Adipose tissue (tissue), 3 donors: ENCODE results near the gene TNP2. TPM values are rescaled to one million over a fixed set of nuclear protein-coding genes. Genes with fewer than 3 reads are reported as not detected.

Experiments
- H3K27ac ChIP-seq: one replicate; pipeline ENCODE4 v1.5.1; 2013; ENCODE audit warnings: low read depth, low read length
- WGBS, 3 donors: extraction: QIAGEN DNeasy Blood & Tissue Kit; methylation state at CpG; one replicate each; pipeline ENCODE4 v1.1.7; 2013; 5-methylcytosine and 5-hydroxymethylcytosine counted together
- polyA plus RNA-seq, 3 donors: library from polyadenylated mRNA; stranded (reverse); fragments of 200-250 nt; gene quantifications; one replicate each; pipeline ENCODE4 v1.2.3, GENCODE V29; 2013
- donor health status: healthy with polysubstance abuse.
- donor health status: Bipolar disorder and iron deficiency.
- donor health status: healthy.

TNP2 gene
- not detected for polyA plus RNA-seq

- 86 to 96% (median 96%) methylated on average over 9 to 11 of the region's 11 CpGs for WGBS, 3 donors
- no peak within 1 kb of the TSS for H3K27ac ChIP-seq
These were observed at the start of gene TNP2 for GRCh38 chr16:11268921-11269375. Gene TNP2, minus strand, starts transcription at chr16:11269325. Its CDS starts 63 bp downstream, at chr16:11269262.

- 83 to 92% (median 86%) methylated on average over 8 of the region's 8 CpGs for WGBS, 3 donors
These were observed 49.7 kb upstream of the TNP2 start for GRCh38 chr16:11318817-11319216.

GRCh38 chr16:11316331-11317015 is 47.3 kb upstream of the TNP2 start:
- 77 to 88% (median 87%) methylated on average over 23 of the region's 23 CpGs for WGBS, 3 donors
- no peak overlapping the region for H3K27ac ChIP-seq

More at GRCh38 chr16:11318817-11319216, 49.7 kb upstream of the TNP2 start:
- H3K27ac ChIP-seq: no peak overlapping the region

GRCh38 chr16:11315510-11315909 is 46.4 kb upstream of the TNP2 start:
- H3K27ac ChIP-seq: no peak overlapping the region
- 56 to 71% (median 58%) methylated on average over 13 of the region's 13 CpGs for WGBS, 3 donors

GRCh38 chr16:11314309-11314894 is 45.3 kb upstream of the TNP2 start:
- 95 to 96% (median 96%) methylated on average over 8 of the region's 8 CpGs for WGBS, 3 donors

GRCh38 chr16:11313493-11314308 is 44.6 kb upstream of the TNP2 start:
- 89 to 97% (median 95%) methylated on average over 9 of the region's 9 CpGs for WGBS, 3 donors
- H3K27ac ChIP-seq: no peak overlapping the region

More at GRCh38 chr16:11314309-11314894, 45.3 kb upstream of the TNP2 start:
- no peak overlapping the region for H3K27ac ChIP-seq

- WGBS, 3 donors: 32 to 71% (median 63%) methylated on average over 8 of the region's 8 CpGs
- no peak overlapping the region for H3K27ac ChIP-seq
These were observed 43.8 kb upstream of the TNP2 start for GRCh38 chr16:11312718-11313492.

GRCh38 chr16:11310997-11311561 is 42.0 kb upstream of the TNP2 start:
- WGBS, 3 donors: 56 to 83% (median 56%) methylated on average over 10 of the region's 10 CpGs
- H3K27ac ChIP-seq: no peak overlapping the region

GRCh38 chr16:11310634-11310977 is 41.5 kb upstream of the TNP2 start:
- H3K27ac ChIP-seq: no peak overlapping the region
- 79 to 89% (median 86%) methylated on average over 3 of the region's 3 CpGs for WGBS, 3 donors

- H3K27ac ChIP-seq: no peak overlapping the region
- 61 to 72% (median 66%) methylated on average over 9 of the region's 9 CpGs for WGBS, 3 donors
These were observed 40.9 kb upstream of the TNP2 start for GRCh38 chr16:11309895-11310633.

GRCh38 chr16:11308493-11309283 is 39.6 kb upstream of the TNP2 start:
- 60 to 73% (median 61%) methylated on average over 15 of the region's 15 CpGs for WGBS, 3 donors
- H3K27ac ChIP-seq: no peak overlapping the region

- WGBS, 3 donors: 81 to 93% (median 87%) methylated on average over 21 of the region's 21 CpGs
- no peak overlapping the region for H3K27ac ChIP-seq
These were observed 38.7 kb upstream of the TNP2 start for GRCh38 chr16:11307639-11308492.

- no peak overlapping the region for H3K27ac ChIP-seq
These were observed 38.0 kb upstream of the TNP2 start for GRCh38 chr16:11306997-11307638.

GRCh38 chr16:11306381-11306780 is 37.3 kb upstream of the TNP2 start:
- 80 to 94% (median 86%) methylated on average over 8 of the region's 8 CpGs for WGBS, 3 donors
- no peak overlapping the region for H3K27ac ChIP-seq

More at GRCh38 chr16:11306997-11307638, 38.0 kb upstream of the TNP2 start:
- 61 to 77% (median 75%) methylated on average over 7 of the region's 7 CpGs for WGBS, 3 donors

GRCh38 chr16:11303405-11304138 is 34.4 kb upstream of the TNP2 start:
- WGBS, 3 donors: 59 to 64% (median 59%) methylated on average over 18 of the region's 18 CpGs
- no peak overlapping the region for H3K27ac ChIP-seq
